Heart left ventricle (tissue), 13 donors: Measurements from ENCODE around the gene AFDN.

Experiments used
- POLR2A ChIP-seq, 2 donors: fragments of 450-650 bp; IDR thresholded peaks; one replicate each; pipeline ENCODE4 v1.6.1; 2017; ENCODE audit warnings: antibody characterized with exemption in 2 of 2, mild to moderate bottlenecking in 2 of 2, moderate library complexity in 2 of 2
- TF ChIP-seq, protein P1 (sequence below), 12 donors: fragments of 200-600 bp; sonication (generic) in 4 of 12; IDR thresholded peaks; one replicate each; pipeline versions ENCODE4 v1.5.0 to v1.8.0; 2018 to 2022; ENCODE audit warnings: antibody characterized with exemption in 12 of 12, mild to moderate bottlenecking in 5 of 12
- donor health status: ischemic (EF 13 %, LVEDD 7.1; RV severe dilation, severe dysfunction).
- donor health status: DM: no; HTN: yes; CAD: no.
- donor health status: DM: no; HTN: no; CAD: no.
- donor health status: ischemic (EF 25% LVEDD 6.9; RV normal size, moderate dysfunction).
- donor health status: ischemic (EF 25% LVEDD 5.7; RV mildly dilated, moderate dysfunction).
- donor health status: ischemic (EF 35%, LVEDD 5.7; RV mildly dilated, moderate dysfunction).
- donor health status: nonischemic (EF 11% LVEDD 7.7; RV severe dilation, severe dysfunction).
- donor health status: DM: yes; HTN: yes; CAD: no.
- donor health status: PGD.
- donor health status: ischemic (EF 29% LVEDD 5.4; RV normal size, mild dysfunction).
- donor health status: nonischemic (EF 23%, LVEDD 6.1; RV moderate dilation, normal function).

DNA sequence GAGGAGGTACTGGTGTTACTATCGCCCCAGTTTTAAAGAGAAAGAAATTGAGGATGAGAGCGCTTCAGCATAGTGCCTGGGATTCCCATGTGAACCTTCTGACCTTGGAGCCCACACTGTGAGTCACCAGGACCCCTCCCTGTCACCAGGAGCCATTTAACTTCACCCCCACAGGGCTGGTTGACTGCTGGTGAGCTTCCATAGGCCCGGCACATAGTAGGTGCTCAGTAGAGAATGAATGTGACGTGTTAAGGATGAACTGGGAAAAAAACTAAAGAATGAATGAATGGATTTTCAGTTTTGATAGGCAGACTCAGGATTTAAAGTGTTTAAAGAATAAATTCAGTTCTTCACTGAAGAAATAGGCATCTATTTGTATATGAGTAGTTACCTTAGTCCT lies 117.4 kb downstream of the AFDN start:
- TF ChIP-seq, protein P1, sequence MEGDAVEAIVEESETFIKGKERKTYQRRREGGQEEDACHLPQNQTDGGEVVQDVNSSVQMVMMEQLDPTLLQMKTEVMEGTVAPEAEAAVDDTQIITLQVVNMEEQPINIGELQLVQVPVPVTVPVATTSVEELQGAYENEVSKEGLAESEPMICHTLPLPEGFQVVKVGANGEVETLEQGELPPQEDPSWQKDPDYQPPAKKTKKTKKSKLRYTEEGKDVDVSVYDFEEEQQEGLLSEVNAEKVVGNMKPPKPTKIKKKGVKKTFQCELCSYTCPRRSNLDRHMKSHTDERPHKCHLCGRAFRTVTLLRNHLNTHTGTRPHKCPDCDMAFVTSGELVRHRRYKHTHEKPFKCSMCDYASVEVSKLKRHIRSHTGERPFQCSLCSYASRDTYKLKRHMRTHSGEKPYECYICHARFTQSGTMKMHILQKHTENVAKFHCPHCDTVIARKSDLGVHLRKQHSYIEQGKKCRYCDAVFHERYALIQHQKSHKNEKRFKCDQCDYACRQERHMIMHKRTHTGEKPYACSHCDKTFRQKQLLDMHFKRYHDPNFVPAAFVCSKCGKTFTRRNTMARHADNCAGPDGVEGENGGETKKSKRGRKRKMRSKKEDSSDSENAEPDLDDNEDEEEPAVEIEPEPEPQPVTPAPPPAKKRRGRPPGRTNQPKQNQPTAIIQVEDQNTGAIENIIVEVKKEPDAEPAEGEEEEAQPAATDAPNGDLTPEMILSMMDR (IDR thresholded peaks at IDR 0.05), result no peak
- no peak for TF ChIP-seq POLR2A (IDR thresholded peaks at IDR 0.05)
